Mesenteric fat pad (tissue), 1 donor: ENCODE results near the gene POLD4. TPM values are rescaled to one million over a fixed set of nuclear protein-coding genes. Genes with fewer than 3 reads are reported as not detected.

Experiments
- DNase-seq: peaks from one replicate; pipeline ENCODE4 v3.0.0-alpha.2; 2020; ENCODE audit warnings: low spot score
- total RNA-seq: library from RNA; stranded (reverse); fragmentation: NEBNext Ultra II Directional; extraction: Animal tissue kit (Norgen Biotek cat#: 25700); gene quantifications from one replicate; pipeline ENCODE4 v1.2.1, GENCODE V29; 2021
- donor health status: DM: yes; HTN: yes; CAD: no.

The POLD4 gene
- total RNA-seq, 1 donor from 2014 or later, result 72.9 TPM

- no peak for DNase-seq
Observed at GRCh38 chr11:67372321-67372992, 19.1 kb upstream of the POLD4 start.

- DNase-seq, result no peak
Observed at GRCh38 chr11:67371911-67372320, 18.6 kb upstream of the POLD4 start.

- DNase-seq, result no peak
Observed at GRCh38 chr11:67371189-67371910, 18.0 kb upstream of the POLD4 start.

GRCh38 chr11:67370351-67371076 is 17.2 kb upstream of the POLD4 start:
- DNase-seq, result no peak

- DNase-seq, result no peak
Observed at GRCh38 chr11:67369801-67370284, 16.5 kb upstream of the POLD4 start.

GRCh38 chr11:67369275-67369674 is 15.9 kb upstream of the POLD4 start:
- no peak for DNase-seq

- no peak for DNase-seq
Observed at GRCh38 chr11:67368621-67369020, 15.3 kb upstream of the POLD4 start.

GRCh38 chr11:67367761-67368227 is 14.4 kb upstream of the POLD4 start:
- DNase-seq, result no peak

- DNase-seq, result no peak
Observed at GRCh38 chr11:67366961-67367760, 13.8 kb upstream of the POLD4 start.

- no peak for DNase-seq
Observed at GRCh38 chr11:67366546-67366945, 13.2 kb upstream of the POLD4 start.

GRCh38 chr11:67365736-67366444 is 12.5 kb upstream of the POLD4 start:
- no peak for DNase-seq

- DNase-seq, result no peak
Observed at GRCh38 chr11:67364783-67365722, 11.7 kb upstream of the POLD4 start.

- no peak for DNase-seq
Observed at GRCh38 chr11:67364169-67364568, 10.8 kb upstream of the POLD4 start.

- DNase-seq, result no peak
Observed at GRCh38 chr11:67357831-67358670, 4.7 kb upstream of the POLD4 start.

GRCh38 chr11:67356864-67357561 is 3.7 kb upstream of the POLD4 start:
- DNase-seq, result no peak

GRCh38 chr11:67356387-67356863 is 3.1 kb upstream of the POLD4 start:
- no peak for DNase-seq

GRCh38 chr11:67355794-67356386 is 2.5 kb upstream of the POLD4 start:
- no peak for DNase-seq
